Thyroid gland (tissue), 4 donors: ENCODE results near the gene LTA4H. TPM values are rescaled to one million over a fixed set of nuclear protein-coding genes. Genes with fewer than 3 reads are reported as not detected.

Experiments used
- DNase-seq, 2 donors: peaks; one replicate each; pipeline ENCODE4 v3.0.0-alpha.2; 2019
- H3K27ac ChIP-seq, 3 donors: fragments of 200-600 bp; sonication (generic); 1 replicate in 2 of 3; 2 replicates in 1 of 3; pipeline ENCODE4 v1.5.1; 2016 to 2019; ENCODE audit warnings: mild to moderate bottlenecking in 1 of 3, moderate library complexity in 1 of 3
- H3K27me3 ChIP-seq: fragments of 200-600 bp; sonication (generic); one replicate; pipeline ENCODE4 v1.5.1; 2019
- H3K36me3 ChIP-seq, 2 donors: fragments of 200-600 bp; sonication (generic); one replicate each; pipeline ENCODE4 v1.5.1; 2016 to 2019
- H3K4me1 ChIP-seq, 2 donors: fragments of 200-600 bp; sonication (generic); one replicate each; pipeline ENCODE4 v1.5.1; 2017 to 2019
- H3K4me3 ChIP-seq, 3 donors: fragments of 200-600 bp; sonication (generic); replicated peaks in 1 of 3; 1 replicate in 2 of 3; 2 replicates in 1 of 3; pipeline ENCODE4 v1.5.1; 2016; ENCODE audit warnings: mild to moderate bottlenecking in 1 of 3
- H3K9me3 ChIP-seq: fragments of 200-600 bp; sonication (generic); one replicate; pipeline ENCODE4 v1.5.1; 2017
- POLR2A ChIP-seq, 2 donors: fragments of 450-650 bp; IDR thresholded peaks; one replicate each; pipeline ENCODE4 v1.6.1; 2017; ENCODE audit warnings: antibody characterized with exemption in 2 of 2, mild to moderate bottlenecking in 2 of 2, moderate library complexity in 1 of 2
- WGBS, 2 donors: methylation state at CpG; one replicate each; pipeline ENCODE4 v1.1.5; 2017; 5-methylcytosine and 5-hydroxymethylcytosine counted together
- intact Hi-C: fragments of 100-400 bp; cut with DNase I; formaldehyde crosslinking; loops from one replicate; pipeline ENCODE4 v1.15.1; 2023
- total RNA-seq, 4 donors: library from RNA; depleted of rRNA; stranded (reverse); fragments of >200 nt; gene quantifications; one replicate each; pipeline ENCODE4 v1.2.3, GENCODE V29; 2016
- TF ChIP-seq, protein P1 (sequence below), 6 experiments: fragments of 200-600 bp in 3 of 6; fragments of 450-650 bp in 3 of 6; sonication (generic) in 3 of 6; IDR thresholded peaks; one replicate each; pipeline ENCODE4 v1.5.1; 2016 to 2019; ENCODE audit warnings: antibody characterized with exemption in 6 of 6, mild to moderate bottlenecking in 2 of 6, inconsistent platforms in 1 of 6, moderate library complexity in 1 of 6

Gene LTA4H
- total RNA-seq, 4 donors from 2014 or later, result 70.1 to 102 (median 75.0) TPM

DNA sequence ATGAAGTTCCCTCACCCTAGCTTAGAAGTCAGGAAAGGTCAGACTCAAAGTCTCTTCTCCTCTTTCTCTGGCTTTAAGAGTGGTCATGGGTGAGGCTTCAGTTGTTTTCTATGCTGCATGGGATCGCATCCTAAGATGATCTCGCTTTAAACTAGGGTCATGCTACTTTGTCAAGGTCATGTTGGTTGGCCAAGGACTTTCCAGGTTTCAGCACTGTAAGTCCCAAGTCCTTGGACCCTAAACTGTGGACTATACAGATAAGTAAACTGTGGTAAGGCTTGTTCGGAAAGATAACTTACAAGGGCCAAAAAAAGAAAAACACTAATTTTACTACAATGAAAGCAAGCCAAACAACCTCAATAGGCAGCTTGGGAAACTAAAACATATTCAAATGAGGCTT lies 56.6 kb downstream of the LTA4H start:
- no peak overlapping the region for H3K4me3 ChIP-seq
- no peaks in the 10 kb centered on the region for H3K27me3 ChIP-seq
- intact Hi-C loops, result no loop called here
- H3K9me3 ChIP-seq, result no peaks in the 10 kb centered on the region
- H3K4me1 ChIP-seq, result no peaks in the 10 kb centered on the region
- H3K27ac ChIP-seq, result no peak overlapping the region
- H3K36me3 ChIP-seq, result no peaks in the 10 kb centered on the region
- no peak for DNase-seq
- TF ChIP-seq POLR2A (IDR thresholded peaks at IDR 0.05), result no peak
- TF ChIP-seq, protein P1, sequence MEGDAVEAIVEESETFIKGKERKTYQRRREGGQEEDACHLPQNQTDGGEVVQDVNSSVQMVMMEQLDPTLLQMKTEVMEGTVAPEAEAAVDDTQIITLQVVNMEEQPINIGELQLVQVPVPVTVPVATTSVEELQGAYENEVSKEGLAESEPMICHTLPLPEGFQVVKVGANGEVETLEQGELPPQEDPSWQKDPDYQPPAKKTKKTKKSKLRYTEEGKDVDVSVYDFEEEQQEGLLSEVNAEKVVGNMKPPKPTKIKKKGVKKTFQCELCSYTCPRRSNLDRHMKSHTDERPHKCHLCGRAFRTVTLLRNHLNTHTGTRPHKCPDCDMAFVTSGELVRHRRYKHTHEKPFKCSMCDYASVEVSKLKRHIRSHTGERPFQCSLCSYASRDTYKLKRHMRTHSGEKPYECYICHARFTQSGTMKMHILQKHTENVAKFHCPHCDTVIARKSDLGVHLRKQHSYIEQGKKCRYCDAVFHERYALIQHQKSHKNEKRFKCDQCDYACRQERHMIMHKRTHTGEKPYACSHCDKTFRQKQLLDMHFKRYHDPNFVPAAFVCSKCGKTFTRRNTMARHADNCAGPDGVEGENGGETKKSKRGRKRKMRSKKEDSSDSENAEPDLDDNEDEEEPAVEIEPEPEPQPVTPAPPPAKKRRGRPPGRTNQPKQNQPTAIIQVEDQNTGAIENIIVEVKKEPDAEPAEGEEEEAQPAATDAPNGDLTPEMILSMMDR (IDR thresholded peaks at IDR 0.05), result no peak
- 82 to 93% methylated on average over 3 of the region's 3 CpGs for WGBS, 2 donors

DNA sequence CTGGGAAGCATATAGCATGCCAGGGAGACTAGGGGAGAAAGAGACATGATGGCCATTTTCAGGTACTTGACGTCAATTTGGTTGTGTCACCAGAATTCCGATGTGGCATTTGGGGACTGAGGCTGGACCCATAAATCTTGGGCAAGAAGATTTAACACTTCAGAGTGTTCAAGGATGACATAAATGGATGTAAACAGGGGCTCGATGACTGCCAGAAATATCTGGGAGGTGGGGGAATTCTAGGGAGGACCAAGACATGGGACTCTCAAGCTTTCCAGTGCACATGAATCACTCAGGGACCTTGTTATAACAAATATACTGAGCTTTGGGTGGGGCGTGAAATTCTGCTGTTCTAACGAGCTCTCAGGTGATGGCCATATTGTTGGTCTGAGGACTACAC lies 57.0 kb downstream of the LTA4H start:
- TF ChIP-seq, protein P1 (IDR thresholded peaks at IDR 0.05), result no peak
- TF ChIP-seq POLR2A (IDR thresholded peaks at IDR 0.05), result no peak
- no peak overlapping the region for H3K27ac ChIP-seq
- intact Hi-C loops, result no loop called here
- no peak overlapping the region for H3K4me3 ChIP-seq
- H3K27me3 ChIP-seq, result no peaks in the 10 kb centered on the region
- 88 to 93% methylated on average over 5 of the region's 5 CpGs for WGBS, 2 donors
- DNase-seq, result no peak
- H3K4me1 ChIP-seq, result no peaks in the 10 kb centered on the region
- no peaks in the 10 kb centered on the region for H3K36me3 ChIP-seq
- H3K9me3 ChIP-seq, result no peaks in the 10 kb centered on the region

DNA sequence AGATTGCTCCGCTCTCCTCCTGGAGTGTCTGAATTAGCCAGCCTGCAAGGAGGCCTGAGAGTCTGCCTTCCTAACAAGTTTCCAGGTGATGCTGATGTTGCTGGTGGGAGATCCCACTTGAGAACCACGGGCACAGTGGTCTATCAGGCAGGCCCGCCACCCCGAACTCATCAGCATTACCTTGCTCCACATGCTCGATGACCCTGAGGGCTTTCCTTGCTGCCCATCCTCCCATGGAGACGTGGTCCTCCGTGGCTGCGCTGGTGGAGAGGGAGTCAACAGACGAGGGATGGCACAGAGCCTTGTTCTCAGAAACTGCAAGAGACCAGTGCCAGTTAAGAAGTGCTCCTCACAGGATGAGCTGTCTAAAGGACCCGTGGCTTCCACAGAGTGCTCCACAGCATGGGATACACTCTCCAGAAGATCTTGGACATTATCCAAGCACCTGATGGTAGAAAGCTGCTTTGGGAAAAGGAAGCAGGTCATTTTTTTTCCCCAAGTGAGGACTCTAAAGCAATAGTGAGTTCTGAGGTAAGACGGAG lies 57.6 kb downstream of the LTA4H start:
- H3K36me3 ChIP-seq, result no peaks in the 10 kb centered on the region
- intact Hi-C loops, result no loop called here
- no peak overlapping the region for H3K27ac ChIP-seq
- DNase-seq, result no peak
- no peak overlapping the region for H3K4me3 ChIP-seq
- 74 to 85% methylated on average over 10 to 11 of the region's 11 CpGs for WGBS, 2 donors
- H3K9me3 ChIP-seq, result no peaks in the 10 kb centered on the region
- no peaks in the 10 kb centered on the region for H3K4me1 ChIP-seq
- H3K27me3 ChIP-seq, result no peaks in the 10 kb centered on the region
- TF ChIP-seq, protein P1 (IDR thresholded peaks at IDR 0.05), result no peak
- TF ChIP-seq POLR2A (IDR thresholded peaks at IDR 0.05), result no peak

DNA sequence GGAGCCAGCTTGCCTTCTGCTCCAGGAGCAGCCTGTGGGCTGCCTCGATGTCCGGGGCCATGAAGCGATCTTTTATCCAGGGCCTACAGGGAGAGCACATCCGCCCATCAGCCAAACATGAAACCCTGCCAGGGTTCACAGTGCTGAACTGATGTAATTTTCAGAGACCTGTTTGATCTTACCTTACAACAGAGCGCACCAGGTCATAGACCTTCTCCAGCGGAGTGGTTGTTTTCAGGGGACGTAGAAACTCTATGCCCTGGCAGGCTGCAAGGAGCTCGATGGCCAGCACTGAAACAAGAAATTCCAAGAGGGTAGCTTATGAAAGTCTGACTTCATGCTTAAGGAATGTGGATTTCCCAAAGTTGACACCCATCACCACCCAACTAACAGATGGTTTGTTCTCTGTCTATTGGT lies 59.0 kb downstream of the LTA4H start:
- Histone ChIP-seq H3K4me3 (no peak overlapping the region), H3K4me1 (no peaks in the 10 kb centered on the region), H3K36me3 (no peaks in the 10 kb centered on the region), H3K27ac (no peak overlapping the region), H3K9me3 (no peaks in the 10 kb centered on the region), H3K27me3 (no peaks in the 10 kb centered on the region)
- 90 to 93% methylated on average over 8 of the region's 8 CpGs for WGBS, 2 donors
- no peak for DNase-seq
- no peak for TF ChIP-seq POLR2A (IDR thresholded peaks at IDR 0.05)
- TF ChIP-seq, protein P1 (IDR thresholded peaks at IDR 0.05), result no peak
- intact Hi-C loops, result no loop called here

DNA sequence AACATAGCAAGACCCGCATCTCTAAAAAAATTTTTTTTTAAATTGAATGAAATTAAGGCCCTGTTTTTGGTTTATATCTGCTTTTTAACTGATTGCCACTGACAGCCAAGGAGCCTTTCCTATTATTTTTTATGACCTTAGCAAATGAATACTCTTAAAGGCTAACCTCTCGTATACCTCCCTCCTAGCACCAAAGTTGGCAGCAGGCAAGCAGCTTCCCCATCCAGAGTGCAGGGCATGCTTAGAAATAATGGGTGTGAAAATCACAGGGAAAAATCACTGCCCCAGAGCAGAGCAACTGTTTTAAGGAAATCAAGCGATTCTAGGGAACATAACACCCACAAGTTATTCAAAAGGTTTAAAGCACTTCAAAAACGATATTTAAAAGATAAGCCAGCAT lies 59.9 kb downstream of the LTA4H start:
- H3K4me3 ChIP-seq, result no peak overlapping the region
- WGBS, 2 donors, result 94 to 95% methylated on average over 4 of the region's 4 CpGs
- no peaks in the 10 kb centered on the region for H3K36me3 ChIP-seq
- no peaks in the 10 kb centered on the region for H3K27me3 ChIP-seq
- no peaks in the 10 kb centered on the region for H3K4me1 ChIP-seq
- intact Hi-C loops, result no loop called here
- H3K27ac ChIP-seq, result no peak overlapping the region
- TF ChIP-seq, protein P1 (IDR thresholded peaks at IDR 0.05), result no peak
- TF ChIP-seq POLR2A (IDR thresholded peaks at IDR 0.05), result no peak
- DNase-seq, result no peak
- no peaks in the 10 kb centered on the region for H3K9me3 ChIP-seq
